GM10248 (cell line): ENCODE measurements around the gene TBC1D17.

Experiments used
- CTCF ChIA-PET: fragments of 300-600 bp; sonication (Branson Sonifier 250); formaldehyde crosslinking; extraction: SDS; loops from one replicate; lab custom pipeline; 2021; ENCODE audit warnings: antibody characterized with exemption; lab: Yijun Ruan, JAX
- POLR2A ChIA-PET: fragments of 350-650 bp; sonication (Branson Sonifier 250); formaldehyde crosslinking; extraction: SDS; loops from one replicate; lab custom pipeline; 2020; ENCODE audit warnings: antibody characterized with exemption; lab: Yijun Ruan, JAX
- DNase-seq: peaks from one replicate; pipeline ENCODE4 v3.0.0; 2012; ENCODE audit errors: extremely low spot score
- CTCF ChIP-seq: IDR thresholded peaks from 2 replicates; pipeline ENCODE4 v1.5.1; 2012; ENCODE audit warnings: mild to moderate bottlenecking, low read depth; ENCODE audit errors: extremely low read depth, missing control alignments, control extremely low read depth

Gene TBC1D17

GRCh38 chr19:49833599-49833998, 43.9 kb upstream of the TBC1D17 start:
- ChIA-PET CTCF (no interaction called here), POLR2A (no interaction called here)
- TF ChIP-seq CTCF = no peak
- DNase-seq = no peak

GRCh38 chr19:49835562-49835961, 41.9 kb upstream of the TBC1D17 start:
- TF ChIP-seq CTCF = no peak
- POLR2A ChIA-PET = no interaction called here
- no peak for DNase-seq
- CTCF ChIA-PET = no interaction called here

- no peak for TF ChIP-seq CTCF
- POLR2A ChIA-PET = no interaction called here
- CTCF ChIA-PET = no interaction called here
- no peak for DNase-seq
These were observed 41.1 kb upstream of the TBC1D17 start for GRCh38 chr19:49836176-49837008.

GRCh38 chr19:49837009-49837310, 40.5 kb upstream of the TBC1D17 start:
- no peak for DNase-seq
- ChIA-PET CTCF (interaction anchor here (0.7 kb wide), 1 partner anchor 12 kb away, joined by 3 read pairs; no protein-coding TSS in a partner anchor), POLR2A (no interaction called here)
- TF ChIP-seq CTCF = no peak

- TF ChIP-seq CTCF = no peak
- ChIA-PET CTCF (interaction anchor here (0.7 kb wide), 1 partner anchor 12 kb away, joined by 3 read pairs; no protein-coding TSS in a partner anchor), POLR2A (no interaction called here)
- DNase-seq = no peak
These were observed 40.1 kb upstream of the TBC1D17 start for GRCh38 chr19:49837425-49837824.

GRCh38 chr19:49838885-49839588, 38.5 kb upstream of the TBC1D17 start:
- DNase-seq = no peak
- no peak for TF ChIP-seq CTCF
- POLR2A ChIA-PET = no interaction called here
- CTCF ChIA-PET = interaction anchor here (1.9 kb wide), 1 partner anchor 11 kb away, joined by 4 read pairs; no protein-coding TSS in a partner anchor
